RKO (cell line): ENCODE measurements around the gene SMAGP.
"Not testable (repeated sequence)": the region's sequence is repeated elsewhere in the genome, so short reads cannot be mapped to it uniquely, and the experiment has no call there.

Experiments
- DNase-seq: peaks from one replicate; pipeline ENCODE4 v3.0.0-alpha.2; 2016; ENCODE audit warnings: low spot score

SMAGP gene, protein sequence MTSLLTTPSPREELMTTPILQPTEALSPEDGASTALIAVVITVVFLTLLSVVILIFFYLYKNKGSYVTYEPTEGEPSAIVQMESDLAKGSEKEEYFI

GRCh38 chr12:51270067-51270950, at the start of gene SMAGP:
Gene SMAGP (minus strand): TSS chr12:51270415. CDS start chr12:51269278, 1,137 bp downstream.
- peak; percentile 74 for DNase-seq

DNA sequence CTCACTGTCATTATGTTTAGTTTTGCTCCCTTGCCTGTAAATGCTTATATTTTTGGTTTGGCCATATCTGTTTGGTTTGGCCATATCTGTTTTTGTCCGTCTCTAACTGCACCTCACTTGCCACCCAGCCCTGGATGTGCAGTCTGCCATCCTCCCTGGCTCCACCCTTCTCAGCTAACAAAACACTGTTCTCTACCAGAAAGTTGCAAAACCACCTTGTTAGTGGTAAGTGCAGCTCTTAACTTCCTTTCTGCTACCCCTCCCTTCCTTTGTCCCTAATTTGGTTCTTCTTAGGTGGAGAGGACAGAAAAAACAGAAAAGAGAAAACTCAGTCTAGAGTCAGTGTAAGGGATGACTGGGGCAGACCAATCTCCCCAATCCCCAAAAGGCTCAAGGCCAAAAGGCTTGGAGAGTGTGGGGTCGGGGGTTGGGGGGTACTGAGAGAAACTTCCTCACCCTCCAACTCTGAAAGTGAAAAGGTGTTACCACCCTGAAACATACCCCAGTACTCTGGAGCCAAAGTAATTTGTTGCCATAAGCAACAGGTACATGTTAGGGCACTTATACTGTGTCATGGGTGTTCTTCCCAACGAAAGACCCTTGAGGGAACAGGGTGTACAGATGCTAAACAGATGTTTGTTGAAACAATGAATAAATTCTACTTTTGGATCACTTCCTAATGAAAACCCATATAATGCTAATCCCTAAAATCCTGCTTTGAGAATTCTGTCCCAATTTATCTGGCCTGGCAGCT, 48.8 kb upstream of the SMAGP start:
- DNase-seq: no peak

DNA sequence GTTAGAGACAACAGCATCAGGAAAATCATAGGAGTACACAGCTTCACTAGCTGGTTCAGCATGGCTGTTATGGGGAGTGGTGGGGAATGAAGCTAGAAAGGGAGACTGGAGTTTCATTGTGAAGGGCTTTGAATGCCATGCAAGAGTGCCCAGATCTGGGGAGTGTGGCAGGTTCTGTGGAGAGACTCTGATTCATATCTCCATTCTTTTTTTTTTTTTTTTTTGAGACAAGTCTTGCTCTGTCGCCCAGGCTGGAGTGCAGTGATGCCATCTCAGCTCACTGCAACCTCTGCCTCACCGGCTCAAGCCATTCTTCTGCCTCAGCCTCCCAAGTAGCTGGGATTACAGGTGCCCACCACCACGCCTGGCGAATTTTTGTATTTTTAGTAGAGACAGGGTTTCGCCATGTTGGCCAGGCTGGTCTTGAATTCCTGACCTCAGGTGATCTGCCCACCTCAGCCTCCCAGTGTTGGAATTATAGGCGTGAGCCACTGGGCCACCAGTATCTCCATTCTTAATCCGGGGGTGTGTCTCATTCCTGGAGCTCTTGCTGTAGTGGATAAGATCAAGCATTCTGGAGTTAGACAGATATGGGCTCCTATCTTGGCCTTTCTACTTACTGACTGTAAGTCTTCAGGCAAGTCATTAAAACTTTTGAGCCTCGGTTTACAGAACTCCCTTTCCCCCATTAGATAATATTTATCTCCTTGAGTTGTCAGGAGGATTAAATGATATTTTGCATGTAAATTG, 48.0 kb upstream of the SMAGP start:
- DNase-seq: not testable (repeated sequence)

- DNase-seq: no peak
These were observed 41.2 kb upstream of the SMAGP start for GRCh38 chr12:51311389-51311788.

DNA sequence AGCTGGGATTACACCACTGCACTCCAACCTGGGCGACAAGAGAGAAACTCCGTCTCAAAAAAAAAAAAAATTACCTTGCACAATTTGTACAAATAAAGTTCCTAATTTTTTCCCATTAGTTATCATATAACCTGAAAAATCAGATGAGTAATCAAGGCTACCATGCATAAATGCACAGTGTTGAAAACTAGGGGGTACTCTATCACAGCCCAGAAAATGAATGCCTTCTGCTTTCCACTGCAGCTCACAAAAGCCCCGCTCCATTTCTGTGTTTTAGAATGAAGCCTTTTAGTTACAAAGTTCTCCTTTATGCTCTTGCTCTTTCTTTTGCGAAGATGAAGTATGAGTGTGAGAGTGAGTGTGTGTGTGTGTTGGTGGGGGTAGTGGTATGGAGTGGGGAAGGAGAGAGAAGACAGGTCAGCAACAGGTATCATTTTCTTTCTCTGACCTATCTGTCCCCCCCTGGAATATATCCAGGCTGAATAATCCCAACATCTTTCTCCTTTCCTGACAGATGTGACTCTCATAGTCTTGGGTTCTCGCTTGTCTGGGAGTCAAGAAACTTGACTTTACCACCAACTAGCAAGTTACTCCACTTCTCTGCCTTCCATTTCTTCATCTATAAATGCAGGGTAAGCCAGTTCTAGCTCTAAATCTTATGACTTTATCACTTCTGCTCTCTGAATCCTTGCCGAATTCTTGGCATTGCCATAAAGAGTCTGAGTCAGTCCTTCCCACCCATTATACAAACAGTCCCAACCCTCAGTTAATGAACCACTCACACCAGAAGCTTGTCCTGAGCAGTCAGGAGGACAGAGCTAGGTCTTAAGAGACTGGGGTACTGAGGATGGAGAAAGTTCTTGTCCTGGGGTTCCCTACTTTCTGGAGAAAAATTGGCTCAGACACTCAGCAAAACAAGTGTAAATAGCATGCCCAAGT, 37.7 kb upstream of the SMAGP start:
- DNase-seq: peak; percentile 26

DNA sequence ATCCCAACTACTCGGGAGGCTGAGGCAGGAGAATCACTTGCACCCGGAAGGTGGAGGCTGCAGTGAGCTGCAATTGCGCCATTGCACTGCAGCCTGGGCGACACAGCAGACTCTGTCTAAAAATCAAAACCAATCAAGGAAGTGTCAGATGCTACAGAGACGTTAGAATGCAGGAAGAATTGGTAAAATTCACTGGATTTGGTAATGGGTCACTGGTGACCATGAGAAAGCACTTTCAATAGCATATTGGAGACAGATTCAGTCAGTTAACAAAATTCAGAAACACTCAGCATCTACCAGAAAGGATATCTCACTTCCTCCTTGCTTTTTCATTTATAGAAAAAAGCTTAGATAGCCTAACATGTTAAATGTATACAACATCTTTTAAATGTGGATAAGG, 36.3 kb upstream of the SMAGP start:
- no peak for DNase-seq

DNA sequence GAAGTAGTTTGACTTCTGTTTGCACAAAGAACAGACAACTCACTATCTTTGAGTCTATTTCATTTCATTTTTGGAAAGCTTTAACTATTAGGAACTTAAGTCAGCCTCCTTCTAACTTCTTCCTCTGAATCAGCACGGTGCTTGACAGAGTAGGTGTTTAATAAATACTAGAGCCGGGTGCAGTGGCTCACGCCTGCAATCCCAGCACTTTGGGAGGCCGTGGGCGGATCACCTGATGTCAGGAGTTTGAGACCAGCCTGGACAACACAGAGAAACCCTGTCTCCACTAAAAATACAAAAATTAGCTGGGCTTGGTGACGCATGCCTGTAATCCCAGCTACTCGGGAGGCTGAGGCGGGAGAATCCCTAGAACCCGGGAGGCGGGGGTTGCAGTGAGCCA, 30.6 kb upstream of the SMAGP start:
- not testable (repeated sequence) for DNase-seq

GRCh38 chr12:51295651-51296050, 25.4 kb upstream of the SMAGP start:
- no peak for DNase-seq

- not testable (repeated sequence) for DNase-seq
These were observed 23.9 kb upstream of the SMAGP start for GRCh38 chr12:51294097-51294496.

GRCh38 chr12:51293696-51294095, 23.5 kb upstream of the SMAGP start:
- no peak for DNase-seq

DNA sequence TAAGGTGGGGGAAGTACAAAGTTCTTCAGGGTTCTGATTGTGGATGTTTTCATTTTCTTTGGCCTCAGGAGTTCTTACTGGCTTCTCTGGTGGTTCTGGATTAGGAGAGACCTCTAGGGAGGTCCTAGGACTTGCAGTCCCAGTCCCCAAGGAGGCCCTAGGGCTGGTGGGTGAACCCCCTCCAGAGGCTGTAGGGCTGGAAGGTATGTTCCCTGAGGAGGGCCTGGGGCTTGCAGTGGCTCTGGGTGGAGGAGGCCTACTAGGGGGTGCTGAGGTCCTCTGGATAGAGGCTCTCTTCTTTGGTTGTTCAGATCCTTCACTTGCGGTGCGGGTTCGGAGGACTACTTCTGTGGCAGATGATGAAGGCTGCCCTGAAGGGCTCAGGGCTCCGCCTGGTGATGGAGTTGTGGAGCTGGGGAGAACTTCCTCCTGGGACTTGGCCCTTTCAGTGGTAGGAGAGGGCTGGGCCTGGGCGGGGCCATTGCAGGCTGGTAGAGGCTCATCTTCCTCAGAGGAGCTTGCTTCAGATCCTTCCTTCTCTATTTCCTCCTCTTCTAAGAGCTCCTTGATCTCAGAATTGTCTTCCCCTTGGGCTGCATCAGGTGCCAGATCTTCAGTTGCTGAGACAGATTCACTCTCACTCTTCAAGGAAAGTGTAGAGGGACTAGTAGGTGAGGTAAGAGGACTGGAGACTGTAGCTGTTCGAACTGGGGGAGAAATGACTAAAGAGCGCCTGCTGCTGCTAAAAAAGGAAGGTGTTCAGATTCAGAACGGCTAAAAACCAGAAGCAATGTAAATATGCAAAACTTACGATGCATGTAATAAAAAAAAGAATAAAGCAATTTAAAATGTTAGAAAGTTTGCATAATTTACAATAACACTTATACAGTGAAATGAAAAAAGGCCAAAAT, 21.6 kb upstream of the SMAGP start:
- DNase-seq: not testable (repeated sequence)

DNA sequence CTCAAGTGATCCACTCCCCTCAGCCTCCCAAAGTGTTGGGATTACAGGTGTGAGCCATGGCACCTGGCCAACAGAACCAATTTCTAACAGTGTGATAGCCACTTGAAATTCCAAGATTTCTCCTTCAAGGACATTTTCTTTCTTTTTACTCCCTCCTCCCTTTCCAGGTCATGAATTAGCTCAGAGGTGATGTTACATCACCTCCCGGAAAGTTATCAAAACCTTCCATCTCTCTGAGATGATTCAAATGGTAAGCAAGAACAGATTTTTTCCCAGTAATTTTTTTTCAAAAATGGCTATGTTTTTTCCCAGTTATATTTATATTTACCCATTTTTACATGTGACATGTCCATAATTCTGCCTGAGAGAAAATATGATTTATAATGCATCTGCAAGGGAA, 15.6 kb upstream of the SMAGP start:
- DNase-seq: no peak

DNA sequence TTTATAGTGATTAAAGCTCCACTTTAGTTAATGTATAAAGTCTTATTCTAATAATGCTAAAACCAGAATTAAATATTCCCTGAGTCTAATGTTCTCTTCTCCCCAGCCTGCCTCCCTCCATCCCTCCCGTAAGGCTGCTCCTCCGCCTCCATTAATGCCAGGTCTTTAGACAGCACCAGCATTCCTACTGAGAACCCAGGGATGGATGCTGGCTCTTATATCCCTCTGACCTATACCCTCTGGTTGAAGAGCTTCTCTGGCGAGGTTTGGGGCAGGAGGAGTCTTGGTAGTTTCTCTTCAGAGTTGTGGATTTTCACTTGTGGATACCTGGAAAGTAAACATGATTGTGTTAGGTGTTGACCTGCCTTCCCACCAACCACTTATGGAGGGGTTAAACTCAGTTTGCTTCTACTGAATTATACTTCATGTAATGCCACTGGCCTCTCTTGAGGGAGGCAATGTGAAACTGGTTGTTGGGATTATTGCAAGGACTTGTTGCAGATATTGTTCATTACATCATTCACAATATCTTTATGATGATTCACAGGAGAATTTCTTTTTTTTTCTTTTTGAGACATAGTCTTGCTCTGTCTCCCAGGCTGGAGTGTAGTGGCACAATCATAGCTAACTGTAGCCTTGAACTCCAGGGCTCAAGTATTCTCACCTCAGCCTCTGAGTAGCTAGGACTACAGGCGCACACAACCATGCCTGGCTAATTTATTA, 11.1 kb upstream of the SMAGP start:
- peak; percentile 68 for DNase-seq

GRCh38 chr12:51275088-51275487, 4.9 kb upstream of the SMAGP start:
- DNase-seq: no peak

DNA sequence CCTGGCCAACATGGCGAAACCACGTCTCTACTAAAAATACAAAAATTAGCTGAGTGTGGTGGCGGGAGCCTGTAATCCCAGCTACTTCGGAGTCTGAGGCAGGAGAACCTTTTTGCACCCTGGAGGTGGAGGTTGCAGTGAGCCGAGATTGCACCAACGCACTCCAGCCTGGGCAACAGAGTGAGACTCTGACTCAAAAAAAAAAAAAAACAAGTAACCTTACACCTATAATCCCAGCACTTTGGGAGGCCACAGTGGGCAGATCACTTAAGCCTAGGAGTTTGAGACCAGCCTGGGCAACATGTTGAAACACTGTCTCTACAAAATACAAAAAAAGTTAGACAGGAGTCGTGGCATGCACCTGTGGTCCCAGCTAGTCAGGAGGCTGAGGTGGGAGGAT, 2.6 kb upstream of the SMAGP start:
- not testable (repeated sequence) for DNase-seq

DNA sequence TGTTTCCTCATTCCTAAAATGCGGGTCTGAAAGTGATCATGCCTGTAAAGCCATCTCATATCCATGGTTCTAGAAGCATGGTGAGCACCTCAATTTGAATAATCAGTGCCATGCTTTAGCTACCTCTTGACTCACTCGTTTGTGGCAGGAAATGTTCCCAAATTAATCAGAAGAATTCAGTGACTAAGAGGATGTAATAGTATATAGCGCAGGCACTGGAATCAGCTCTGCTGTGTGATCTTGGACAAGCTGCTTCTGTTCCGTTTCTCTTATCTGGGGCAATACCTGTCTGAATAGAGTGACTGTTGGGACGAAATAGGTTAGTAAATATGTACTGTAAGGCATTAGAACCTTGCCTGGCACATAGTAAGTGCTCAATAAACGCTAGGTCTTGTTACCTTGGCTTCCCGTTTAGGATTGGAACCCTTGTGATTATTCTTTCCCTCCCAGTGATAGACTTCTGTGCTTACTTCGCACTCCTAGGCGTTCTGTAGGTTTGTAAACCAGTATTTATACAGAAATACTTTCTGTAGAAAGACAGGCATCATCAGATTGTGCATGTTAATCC, 820 bp upstream of the SMAGP start:
- peak; percentile 99 for DNase-seq

GRCh38 chr12:51269174-51270066, 795 bp downstream of the SMAGP start:
- peak; percentile 73 for DNase-seq

GRCh38 chr12:51265024-51265423, 5.2 kb downstream of the SMAGP start:
- DNase-seq: no peak
